H1 (cell line): ENCODE results near the gene DGCR8. TPM values are rescaled to one million over a fixed set of nuclear protein-coding genes. Genes with fewer than 3 reads are reported as not detected.

Experiments
- KDM5A ChIP-seq: fragments of 200-600 bp; IDR thresholded peaks from 2 replicates; pipeline ENCODE4 v1.7.1; 2012; ENCODE audit warnings: mild to moderate bottlenecking, low read length, inconsistent platforms, mixed read lengths
- polyA plus RNA-seq, 7 experiments: library from polyadenylated mRNA; depleted of rRNA in 3 of 7; stranded (reverse) in 5 of 7; unstranded in 2 of 7; fragments of >200 nt in 5 of 7; fragments of 200-250 nt in 2 of 7; gene quantifications; 1 replicate in 5 of 7; 2 replicates in 1 of 7; 4 replicates in 1 of 7; pipeline versions ENCODE4 v1.2.1 to v1.2.3, GENCODE V29; 2011 to 2013; ENCODE audit warnings: missing spikeins in 2 of 7, mixed read lengths in 2 of 7
- total RNA-seq: library from RNA; stranded (reverse); fragmentation: NEBNext Ultra II Directional; extraction: Animal tissue kit (Norgen Biotek cat#: 25700); gene quantifications from 2 replicates; pipeline ENCODE4 v1.2.1, GENCODE V29; 2021

Gene DGCR8
- total and polyA plus RNA-seq, 2 of the 8 experiments (the other 6 are each of a cell fraction or from before 2014, with no cell fraction given): 23.7 to 43.7 TPM

DNA sequence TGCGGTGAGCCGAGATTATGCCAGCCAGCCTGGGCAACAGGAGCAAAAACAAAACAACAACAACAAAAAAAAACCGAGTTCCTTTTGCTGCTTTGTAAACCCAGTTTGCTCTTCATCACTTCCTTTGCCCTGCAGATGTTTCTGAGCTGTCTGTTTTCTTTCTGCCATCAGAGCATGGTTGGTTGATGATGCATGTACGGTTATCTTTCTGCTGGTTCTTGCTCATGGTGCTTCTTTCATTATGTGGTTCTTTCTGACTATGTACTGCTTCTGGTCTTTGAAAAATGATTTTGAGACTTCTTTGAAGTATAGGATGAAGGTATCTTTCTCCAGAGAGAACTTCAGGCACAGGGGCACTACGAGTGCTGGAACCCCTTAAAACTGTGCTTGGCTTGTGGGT lies 45.9 kb upstream of the DGCR8 start (continued):
- TF ChIP-seq KDM5A: no peak
